Measurements from ENCODE around the gene ADRM1.

GRCh38 chr20:62318400-62319345 is 15.9 kb downstream of the ADRM1 start:
- TF ChIP-seq, protein P1, sequence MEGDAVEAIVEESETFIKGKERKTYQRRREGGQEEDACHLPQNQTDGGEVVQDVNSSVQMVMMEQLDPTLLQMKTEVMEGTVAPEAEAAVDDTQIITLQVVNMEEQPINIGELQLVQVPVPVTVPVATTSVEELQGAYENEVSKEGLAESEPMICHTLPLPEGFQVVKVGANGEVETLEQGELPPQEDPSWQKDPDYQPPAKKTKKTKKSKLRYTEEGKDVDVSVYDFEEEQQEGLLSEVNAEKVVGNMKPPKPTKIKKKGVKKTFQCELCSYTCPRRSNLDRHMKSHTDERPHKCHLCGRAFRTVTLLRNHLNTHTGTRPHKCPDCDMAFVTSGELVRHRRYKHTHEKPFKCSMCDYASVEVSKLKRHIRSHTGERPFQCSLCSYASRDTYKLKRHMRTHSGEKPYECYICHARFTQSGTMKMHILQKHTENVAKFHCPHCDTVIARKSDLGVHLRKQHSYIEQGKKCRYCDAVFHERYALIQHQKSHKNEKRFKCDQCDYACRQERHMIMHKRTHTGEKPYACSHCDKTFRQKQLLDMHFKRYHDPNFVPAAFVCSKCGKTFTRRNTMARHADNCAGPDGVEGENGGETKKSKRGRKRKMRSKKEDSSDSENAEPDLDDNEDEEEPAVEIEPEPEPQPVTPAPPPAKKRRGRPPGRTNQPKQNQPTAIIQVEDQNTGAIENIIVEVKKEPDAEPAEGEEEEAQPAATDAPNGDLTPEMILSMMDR (IDR thresholded peaks at IDR 0.05 in 8 of 11, conservative IDR thresholded peaks at IDR 0.05 in 3 of 11): no peak
- TF ChIP-seq POLR2A (IDR thresholded peaks at IDR 0.05): no peak

Data from spleen (tissue), 7 donors.